ENCODE measurements around the gene NUP153.
A peak's percentile ranks its signal among the peaks of the same experiment; 100 is the strongest.

The NUP153 gene

GRCh38 chr6:17653198-17653882, 53.4 kb downstream of the NUP153 start:
- no peak for TF ChIP-seq MYC (IDR thresholded peaks at IDR 0.05; ENCODE audit: low read depth, low read length)
- no peak overlapping the region for H3K4me3 ChIP-seq (ENCODE audit: low read depth, low read length)
- no peak for DNase-seq (ENCODE audit: low read depth)

- no peak for TF ChIP-seq MYC (IDR thresholded peaks at IDR 0.05; ENCODE audit: low read depth, low read length)
- TF ChIP-seq CTCF (IDR thresholded peaks at IDR 0.05; ENCODE audit: low read depth, low read length) = no peak
- no peak for TF ChIP-seq POLR2A (IDR thresholded peaks at IDR 0.05; ENCODE audit: extremely low read depth, insufficient read length)
- TF ChIP-seq MAX (IDR thresholded peaks at IDR 0.05; ENCODE audit: low read depth, low read length) = no peak
- no peak overlapping the region for H3K4me3 ChIP-seq (ENCODE audit: low read depth, low read length)
- no peak for DNase-seq (ENCODE audit: low read depth)
Observed at GRCh38 chr6:17650656-17651309, 55.9 kb downstream of the NUP153 start.

- DNase-seq (ENCODE audit: low read depth) = no peak
- H3K4me3 ChIP-seq (ENCODE audit: low read depth, low read length) = no peak overlapping the region
- TF ChIP-seq POLR2A (IDR thresholded peaks at IDR 0.05; ENCODE audit: extremely low read depth, insufficient read length) (no peak), MYC (IDR thresholded peaks at IDR 0.05; ENCODE audit: low read depth, low read length) (no peak), MAX (IDR thresholded peaks at IDR 0.05; ENCODE audit: low read depth, low read length) (no peak), CTCF (IDR thresholded peaks at IDR 0.05; ENCODE audit: low read depth, low read length) (no peak)
Observed at GRCh38 chr6:17648745-17649144, 58.0 kb downstream of the NUP153 start.

- TF ChIP-seq MAX (IDR thresholded peaks at IDR 0.05; ENCODE audit: low read depth, low read length) (no peak), POLR2A (IDR thresholded peaks at IDR 0.05; ENCODE audit: extremely low read depth, insufficient read length) (no peak), CTCF (IDR thresholded peaks at IDR 0.05; ENCODE audit: low read depth, low read length) (no peak), MYC (IDR thresholded peaks at IDR 0.05; ENCODE audit: low read depth, low read length) (no peak)
- no peak overlapping the region for H3K4me3 ChIP-seq (ENCODE audit: low read depth, low read length)
- DNase-seq (ENCODE audit: low read depth) = peak; percentile 75
Observed at GRCh38 chr6:17640477-17640917, 66.2 kb downstream of the NUP153 start.

- no peak overlapping the region for H3K4me3 ChIP-seq (ENCODE audit: low read depth, low read length)
- no peak for DNase-seq (ENCODE audit: low read depth)
- TF ChIP-seq POLR2A (IDR thresholded peaks at IDR 0.05; ENCODE audit: extremely low read depth, insufficient read length) (no peak), CTCF (IDR thresholded peaks at IDR 0.05; ENCODE audit: low read depth, low read length) (no peak), MYC (IDR thresholded peaks at IDR 0.05; ENCODE audit: low read depth, low read length) (no peak), MAX (IDR thresholded peaks at IDR 0.05; ENCODE audit: low read depth, low read length) (no peak)
Observed at GRCh38 chr6:17638212-17638715, 68.5 kb downstream of the NUP153 start.

- H3K4me3 ChIP-seq (ENCODE audit: low read depth, low read length) = no peak overlapping the region
- TF ChIP-seq POLR2A (IDR thresholded peaks at IDR 0.05; ENCODE audit: extremely low read depth, insufficient read length) (no peak), MAX (IDR thresholded peaks at IDR 0.05; ENCODE audit: low read depth, low read length) (no peak), MYC (IDR thresholded peaks at IDR 0.05; ENCODE audit: low read depth, low read length) (no peak), CTCF (IDR thresholded peaks at IDR 0.05; ENCODE audit: low read depth, low read length) (no peak)
- DNase-seq (ENCODE audit: low read depth) = no peak
Observed at GRCh38 chr6:17635568-17635967, 71.2 kb downstream of the NUP153 start.

All from NB4 (cell line).